ENCODE measurements around the gene HS3ST4. TPM values are rescaled to one million over a fixed set of nuclear protein-coding genes. Genes with fewer than 3 reads are reported as not detected.

HS3ST4 gene
- total RNA-seq, 3 donors from 2014 or later: 0.66 to 3.4 TPM; not detected in 1

- intact Hi-C loops (cut with DNase I; ENCODE audit: low total_unique reads): no loop called here
- Histone ChIP-seq H3K9me3 (peaks cover 0 to 5% of the 10 kb centered on the region in 2 donors), H3K4me1 (no peaks in the 10 kb centered on the region), H3K4me3 (no peak overlapping the region), H3K36me3 (no peaks in the 10 kb centered on the region), H3K27me3 (no peaks in the 10 kb centered on the region), H3K27ac (no peak overlapping the region)
- no peak for TF ChIP-seq POLR2A (IDR thresholded peaks at IDR 0.05)
- no peak for TF ChIP-seq POLR2AphosphoS5 (IDR thresholded peaks at IDR 0.05)
- no peak for TF ChIP-seq CTCF (IDR thresholded peaks at IDR 0.05)
- no peak for DNase-seq (ENCODE audit: low spot score in 2 of 2)
These were observed 410.6 kb downstream of the HS3ST4 start for GRCh38 chr16:26102369-26102768.

- Histone ChIP-seq H3K27ac (no peak overlapping the region), H3K36me3 (no peaks in the 10 kb centered on the region), H3K9me3 (no peaks in the 10 kb centered on the region), H3K4me1 (no peaks in the 10 kb centered on the region), H3K27me3 (no peaks in the 10 kb centered on the region), H3K4me3 (no peak overlapping the region)
- no peak for DNase-seq (ENCODE audit: low spot score in 2 of 2)
- intact Hi-C loops (cut with DNase I; ENCODE audit: low total_unique reads): no loop called here
- no peak for TF ChIP-seq CTCF (IDR thresholded peaks at IDR 0.05)
- no peak for TF ChIP-seq POLR2A (IDR thresholded peaks at IDR 0.05)
- TF ChIP-seq POLR2AphosphoS5 (IDR thresholded peaks at IDR 0.05): no peak
These were observed 417.2 kb downstream of the HS3ST4 start for GRCh38 chr16:26108836-26109505.

- Histone ChIP-seq H3K9me3 (no peaks in the 10 kb centered on the region), H3K27ac (no peak overlapping the region), H3K27me3 (no peaks in the 10 kb centered on the region), H3K4me1 (no peaks in the 10 kb centered on the region), H3K36me3 (no peaks in the 10 kb centered on the region), H3K4me3 (no peak overlapping the region)
- no peak for DNase-seq (ENCODE audit: low spot score in 2 of 2)
- no peak for TF ChIP-seq CTCF (IDR thresholded peaks at IDR 0.05)
- TF ChIP-seq POLR2AphosphoS5 (IDR thresholded peaks at IDR 0.05): no peak
- intact Hi-C loops (cut with DNase I; ENCODE audit: low total_unique reads): loop anchor here (2.0 to 5.0 kb wide), 2 partner anchors 35 to 175 kb away; no protein-coding TSS in a partner anchor
These were observed 420.1 kb downstream of the HS3ST4 start for GRCh38 chr16:26111900-26112299.

GRCh38 chr16:26118575-26118974, 426.8 kb downstream of the HS3ST4 start:
- intact Hi-C loops (cut with DNase I; ENCODE audit: low total_unique reads): no loop called here

More at GRCh38 chr16:26118575-26118974, 426.8 kb downstream of the HS3ST4 start:
- Histone ChIP-seq H3K27ac (no peak overlapping the region), H3K9me3 (no peaks in the 10 kb centered on the region), H3K36me3 (no peaks in the 10 kb centered on the region), H3K4me1 (no peaks in the 10 kb centered on the region), H3K27me3 (no peaks in the 10 kb centered on the region), H3K4me3 (no peak overlapping the region)
- DNase-seq (ENCODE audit: low spot score in 2 of 2): no peak
- TF ChIP-seq POLR2AphosphoS5 (IDR thresholded peaks at IDR 0.05) (no peak), CTCF (IDR thresholded peaks at IDR 0.05) (no peak), POLR2A (IDR thresholded peaks at IDR 0.05) (no peak)
